ENCODE data around the gene COL15A1.

Gene COL15A1

GRCh38 chr9:98921732-98922131 is 22.0 kb upstream of the COL15A1 start:
- no peak for TF ChIP-seq TAF1 (IDR thresholded peaks at IDR 0.05; ENCODE audit: borderline replicate concordance, insufficient read depth, low read length)
- TF ChIP-seq REST (IDR thresholded peaks at IDR 0.05; ENCODE audit: insufficient read depth in 1 of 2, low read depth in 2 of 2, low read length in 2 of 2): no peak
- no peak for TF ChIP-seq FOXP2 (optimal IDR thresholded peaks at IDR 0.05; ENCODE audit: borderline replicate concordance, extremely low read depth, extremely low read length, insufficient read depth)
- TF ChIP-seq SIN3A (IDR thresholded peaks at IDR 0.05; ENCODE audit: borderline replicate concordance, insufficient read depth, low read length): no peak
- TF ChIP-seq POLR2AphosphoS5 (IDR thresholded peaks at IDR 0.05; ENCODE audit: low read depth, low read length): no peak

- TF ChIP-seq SIN3A (IDR thresholded peaks at IDR 0.05; ENCODE audit: borderline replicate concordance, insufficient read depth, low read length) (no peak), REST (IDR thresholded peaks at IDR 0.05; ENCODE audit: insufficient read depth in 1 of 2, low read depth in 2 of 2, low read length in 2 of 2) (no peak)
Observed at GRCh38 chr9:98922721-98923435, 20.8 kb upstream of the COL15A1 start.

- no peak for TF ChIP-seq FOXP2 (optimal IDR thresholded peaks at IDR 0.05; ENCODE audit: borderline replicate concordance, extremely low read depth, extremely low read length, insufficient read depth)
- TF ChIP-seq REST (IDR thresholded peaks at IDR 0.05; ENCODE audit: insufficient read depth in 1 of 2, low read depth in 2 of 2, low read length in 2 of 2): no peak
- TF ChIP-seq POLR2AphosphoS5 (IDR thresholded peaks at IDR 0.05; ENCODE audit: low read depth, low read length): no peak
- no peak for TF ChIP-seq SIN3A (IDR thresholded peaks at IDR 0.05; ENCODE audit: borderline replicate concordance, insufficient read depth, low read length)
- TF ChIP-seq TAF1 (IDR thresholded peaks at IDR 0.05; ENCODE audit: borderline replicate concordance, insufficient read depth, low read length): no peak
Observed at GRCh38 chr9:98923451-98924123, 20.1 kb upstream of the COL15A1 start.

- TF ChIP-seq TAF1 (IDR thresholded peaks at IDR 0.05; ENCODE audit: borderline replicate concordance, insufficient read depth, low read length) (no peak), POLR2AphosphoS5 (IDR thresholded peaks at IDR 0.05; ENCODE audit: low read depth, low read length) (no peak), FOXP2 (optimal IDR thresholded peaks at IDR 0.05; ENCODE audit: borderline replicate concordance, extremely low read depth, extremely low read length, insufficient read depth) (no peak), REST (IDR thresholded peaks at IDR 0.05; ENCODE audit: insufficient read depth in 1 of 2, low read depth in 2 of 2, low read length in 2 of 2) (no peak), SIN3A (IDR thresholded peaks at IDR 0.05; ENCODE audit: borderline replicate concordance, insufficient read depth, low read length) (no peak)
Observed at GRCh38 chr9:98924946-98925820, 18.5 kb upstream of the COL15A1 start.
